22Rv1 (cell line): ENCODE data around the gene OR13J1.

ENCODE experiments used
- CTCF ChIP-seq: fragments of 450-650 bp; IDR thresholded peaks from 2 replicates; pipeline ENCODE4 v1.5.1; 2017; ENCODE audit warnings: mild to moderate bottlenecking
- ZFX ChIP-seq: fragments of 450-650 bp; IDR thresholded peaks from 2 replicates; pipeline ENCODE4 v1.6.1; 2017; ENCODE audit warnings: antibody characterized with exemption, borderline replicate concordance

GRCh38 chr9:35842795-35843194 is 27.4 kb downstream of the OR13J1 start:
- TF ChIP-seq CTCF, result no peak
- no peak for TF ChIP-seq ZFX
